GM23338 (cell line): ENCODE results near the gene CD99L2.

Experiments
- CREB1 ChIP-seq: fragments of 250-450 bp; sonication (Bioruptor Pico); IDR thresholded peaks from 2 replicates; pipeline ENCODE4 v1.5.0; 2020; ENCODE audit warnings: low read depth, mild to moderate bottlenecking, moderate library complexity
- EZH2phosphoT487 ChIP-seq: fragments of 200-600 bp; sonication (generic); IDR thresholded peaks from one replicate; pipeline ENCODE4 v1.8.1; 2018; ENCODE audit warnings: antibody characterized with exemption; ENCODE audit not compliant: unreplicated experiment
- TF ChIP-seq, protein P1 (sequence below), 2 experiments: fragments of 200-600 bp in 1 of 2; sonication (generic) in 1 of 2; conservative IDR thresholded peaks; 2 replicates each; pipeline versions ENCODE4 v1.5.1 to v1.6.1; 2016 to 2017; ENCODE audit warnings: antibody characterized with exemption in 2 of 2, low read depth in 2 of 2, mild to moderate bottlenecking in 2 of 2, moderate library complexity in 1 of 2
- TF ChIP-seq, protein P2 (sequence below): IDR thresholded peaks from one replicate; pipeline ENCODE4 v1.6.1; 2018; ENCODE audit warnings: antibody characterized with exemption; ENCODE audit not compliant: unreplicated experiment

DNA sequence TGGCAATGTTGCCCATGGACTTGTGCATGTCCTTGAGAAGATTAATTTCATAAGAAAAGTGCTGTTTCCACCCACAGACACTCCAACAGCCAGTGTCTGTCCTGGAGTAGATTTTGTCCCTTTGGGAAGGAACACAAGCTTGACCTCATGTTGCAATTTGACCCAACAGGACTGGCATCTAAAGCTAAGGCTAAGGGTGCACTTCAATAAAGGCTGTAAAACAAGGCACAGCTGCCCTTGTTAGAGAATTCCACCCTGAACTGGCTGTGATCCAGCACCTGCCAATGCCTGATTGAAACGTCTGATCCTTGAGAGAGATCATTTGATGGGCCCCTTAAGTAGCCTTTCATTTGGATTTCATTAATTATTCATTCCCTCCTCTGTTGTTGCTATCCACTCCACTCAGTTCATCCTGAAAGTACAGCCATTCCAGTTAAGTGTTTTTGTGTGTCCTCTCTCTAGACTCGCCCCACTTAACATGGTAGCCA lies 56.2 kb downstream of the CD99L2 start:
- TF ChIP-seq, protein P1, sequence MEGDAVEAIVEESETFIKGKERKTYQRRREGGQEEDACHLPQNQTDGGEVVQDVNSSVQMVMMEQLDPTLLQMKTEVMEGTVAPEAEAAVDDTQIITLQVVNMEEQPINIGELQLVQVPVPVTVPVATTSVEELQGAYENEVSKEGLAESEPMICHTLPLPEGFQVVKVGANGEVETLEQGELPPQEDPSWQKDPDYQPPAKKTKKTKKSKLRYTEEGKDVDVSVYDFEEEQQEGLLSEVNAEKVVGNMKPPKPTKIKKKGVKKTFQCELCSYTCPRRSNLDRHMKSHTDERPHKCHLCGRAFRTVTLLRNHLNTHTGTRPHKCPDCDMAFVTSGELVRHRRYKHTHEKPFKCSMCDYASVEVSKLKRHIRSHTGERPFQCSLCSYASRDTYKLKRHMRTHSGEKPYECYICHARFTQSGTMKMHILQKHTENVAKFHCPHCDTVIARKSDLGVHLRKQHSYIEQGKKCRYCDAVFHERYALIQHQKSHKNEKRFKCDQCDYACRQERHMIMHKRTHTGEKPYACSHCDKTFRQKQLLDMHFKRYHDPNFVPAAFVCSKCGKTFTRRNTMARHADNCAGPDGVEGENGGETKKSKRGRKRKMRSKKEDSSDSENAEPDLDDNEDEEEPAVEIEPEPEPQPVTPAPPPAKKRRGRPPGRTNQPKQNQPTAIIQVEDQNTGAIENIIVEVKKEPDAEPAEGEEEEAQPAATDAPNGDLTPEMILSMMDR (conservative IDR thresholded peaks at IDR 0.05; ENCODE audit: low read depth in 2 of 2), result no peak
- TF ChIP-seq EZH2phosphoT487 (no peak), CREB1 (CRISPR knock-in tag) (no peak)
- TF ChIP-seq, protein P2, sequence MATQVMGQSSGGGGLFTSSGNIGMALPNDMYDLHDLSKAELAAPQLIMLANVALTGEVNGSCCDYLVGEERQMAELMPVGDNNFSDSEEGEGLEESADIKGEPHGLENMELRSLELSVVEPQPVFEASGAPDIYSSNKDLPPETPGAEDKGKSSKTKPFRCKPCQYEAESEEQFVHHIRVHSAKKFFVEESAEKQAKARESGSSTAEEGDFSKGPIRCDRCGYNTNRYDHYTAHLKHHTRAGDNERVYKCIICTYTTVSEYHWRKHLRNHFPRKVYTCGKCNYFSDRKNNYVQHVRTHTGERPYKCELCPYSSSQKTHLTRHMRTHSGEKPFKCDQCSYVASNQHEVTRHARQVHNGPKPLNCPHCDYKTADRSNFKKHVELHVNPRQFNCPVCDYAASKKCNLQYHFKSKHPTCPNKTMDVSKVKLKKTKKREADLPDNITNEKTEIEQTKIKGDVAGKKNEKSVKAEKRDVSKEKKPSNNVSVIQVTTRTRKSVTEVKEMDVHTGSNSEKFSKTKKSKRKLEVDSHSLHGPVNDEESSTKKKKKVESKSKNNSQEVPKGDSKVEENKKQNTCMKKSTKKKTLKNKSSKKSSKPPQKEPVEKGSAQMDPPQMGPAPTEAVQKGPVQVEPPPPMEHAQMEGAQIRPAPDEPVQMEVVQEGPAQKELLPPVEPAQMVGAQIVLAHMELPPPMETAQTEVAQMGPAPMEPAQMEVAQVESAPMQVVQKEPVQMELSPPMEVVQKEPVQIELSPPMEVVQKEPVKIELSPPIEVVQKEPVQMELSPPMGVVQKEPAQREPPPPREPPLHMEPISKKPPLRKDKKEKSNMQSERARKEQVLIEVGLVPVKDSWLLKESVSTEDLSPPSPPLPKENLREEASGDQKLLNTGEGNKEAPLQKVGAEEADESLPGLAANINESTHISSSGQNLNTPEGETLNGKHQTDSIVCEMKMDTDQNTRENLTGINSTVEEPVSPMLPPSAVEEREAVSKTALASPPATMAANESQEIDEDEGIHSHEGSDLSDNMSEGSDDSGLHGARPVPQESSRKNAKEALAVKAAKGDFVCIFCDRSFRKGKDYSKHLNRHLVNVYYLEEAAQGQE, result no peak
